DND-41 (cell line): ENCODE data around the gene DIDO1.

ENCODE experiments used
- ATAC-seq: fragments of 200-7000 bp; cut with Tn5 transposase; 3 replicates; pipeline ENCODE4 v1.9.1; 2021; ENCODE audit warnings: low read depth; ENCODE audit not compliant: insufficient read depth
- DNase-seq: peaks from one replicate; pipeline ENCODE4 v3.0.0-alpha.2; 2020
- H2AFZ ChIP-seq: 2 replicates; pipeline ENCODE4 v1.6.0; 2012; ENCODE audit warnings: low read depth, low read length
- H3K27ac ChIP-seq: 2 replicates; pipeline ENCODE4 v1.5.1; 2012; ENCODE audit warnings: low read length, inconsistent platforms
- H3K27me3 ChIP-seq: fragments of 200-600 bp; sonication (generic); 2 replicates; pipeline ENCODE4 v1.6.0; 2012; ENCODE audit warnings: low read length, mild to moderate bottlenecking, inconsistent platforms; ENCODE audit not compliant: insufficient read depth, poor library complexity
- H3K36me3 ChIP-seq: 2 replicates; pipeline ENCODE4 v1.5.1; 2012; ENCODE audit warnings: low read length, inconsistent platforms; ENCODE audit not compliant: insufficient read depth
- H3K4me1 ChIP-seq: 2 replicates; pipeline ENCODE4 v1.5.1; 2012; ENCODE audit warnings: mild to moderate bottlenecking, low read length; ENCODE audit not compliant: insufficient read depth
- H3K4me2 ChIP-seq: 2 replicates; pipeline ENCODE4 v1.6.0; 2012; ENCODE audit warnings: mild to moderate bottlenecking, moderate library complexity, low read length, inconsistent platforms; ENCODE audit not compliant: insufficient read depth
- H3K4me3 ChIP-seq, 2 experiments: fragments of 200-600 bp in 1 of 2; shearing (Covaris generic) in 1 of 2; 2 replicates each; pipeline ENCODE4 v1.5.1; 2012 to 2016; ENCODE audit warnings: inconsistent platforms in 2 of 2, low read length in 2 of 2, mild to moderate bottlenecking in 2 of 2, low read depth in 1 of 2, moderate library complexity in 1 of 2
- H3K79me2 ChIP-seq: 2 replicates; pipeline ENCODE4 v1.6.0; 2012; ENCODE audit warnings: low read length, inconsistent platforms; ENCODE audit not compliant: insufficient read depth
- H3K9ac ChIP-seq: 2 replicates; pipeline ENCODE4 v1.6.0; 2012; ENCODE audit warnings: low read depth, mild to moderate bottlenecking, inconsistent platforms, low read length, moderate library complexity
- H3K9me3 ChIP-seq: 2 replicates; pipeline ENCODE4 v1.5.1; 2012; ENCODE audit warnings: low read length, moderate library complexity, mild to moderate bottlenecking, inconsistent platforms; ENCODE audit not compliant: insufficient read depth, severe bottlenecking
- H4K20me1 ChIP-seq: 2 replicates; pipeline ENCODE4 v1.6.0; 2012; ENCODE audit warnings: low read length; ENCODE audit not compliant: insufficient read depth
- EZH2 ChIP-seq: IDR thresholded peaks from 3 replicates; pipeline ENCODE4 v1.6.1; 2012; ENCODE audit warnings: borderline replicate concordance, low read depth, mild to moderate bottlenecking, moderate library complexity, low read length, inconsistent platforms; ENCODE audit not compliant: severe bottlenecking
- TF ChIP-seq, protein P1 (sequence below): IDR thresholded peaks from 2 replicates; pipeline ENCODE4 v1.5.1; 2012; ENCODE audit warnings: borderline replicate concordance, low read length, moderate library complexity, mild to moderate bottlenecking; ENCODE audit not compliant: poor library complexity, severe bottlenecking; ENCODE audit errors: extremely low read depth

Gene DIDO1

DNA sequence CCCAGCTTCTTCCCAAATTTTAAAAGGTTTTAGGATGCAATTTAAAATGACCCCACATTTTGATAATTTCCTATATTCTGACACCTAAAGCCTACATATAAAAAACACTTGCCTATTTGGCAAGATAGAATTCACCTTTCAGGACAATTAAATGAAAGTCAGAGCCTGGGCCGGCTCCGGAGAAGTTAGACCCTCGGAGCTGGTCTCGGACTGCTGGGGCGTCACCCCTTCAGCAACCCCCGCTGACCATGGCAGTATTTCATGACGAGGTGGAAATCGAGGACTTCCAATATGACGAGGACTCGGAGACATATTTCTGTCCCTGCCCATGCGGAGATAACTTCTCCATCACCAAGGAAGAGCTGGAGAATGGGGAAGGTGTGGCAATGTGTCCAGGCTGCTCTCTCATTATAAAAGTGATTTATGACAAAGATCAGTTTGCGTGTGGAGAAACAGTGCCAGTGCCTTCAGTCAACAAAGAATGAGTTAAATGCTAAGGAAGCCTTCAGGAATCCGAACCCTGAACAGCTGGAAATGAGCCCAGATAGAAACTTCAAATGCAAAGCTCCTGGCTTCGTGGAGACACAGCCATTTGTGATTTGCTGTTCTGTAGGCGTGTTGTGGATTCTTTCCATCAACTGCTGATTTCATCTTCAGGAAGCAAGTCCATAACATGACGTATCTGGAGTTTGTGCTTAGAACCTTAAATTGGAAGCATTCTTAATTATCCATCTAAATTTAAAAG, 80.7 kb downstream of the DIDO1 start:
- no peak for ATAC-seq
- no peak overlapping the region for H3K4me2 ChIP-seq
- H3K4me1 ChIP-seq, result no peaks in the 10 kb centered on the region
- H4K20me1 ChIP-seq, result peaks cover 7% of the 10 kb centered on the region; the same call in 1 of the 2 replicates
- no peak for DNase-seq
- TF ChIP-seq EZH2, result no peak
- TF ChIP-seq, protein P1, sequence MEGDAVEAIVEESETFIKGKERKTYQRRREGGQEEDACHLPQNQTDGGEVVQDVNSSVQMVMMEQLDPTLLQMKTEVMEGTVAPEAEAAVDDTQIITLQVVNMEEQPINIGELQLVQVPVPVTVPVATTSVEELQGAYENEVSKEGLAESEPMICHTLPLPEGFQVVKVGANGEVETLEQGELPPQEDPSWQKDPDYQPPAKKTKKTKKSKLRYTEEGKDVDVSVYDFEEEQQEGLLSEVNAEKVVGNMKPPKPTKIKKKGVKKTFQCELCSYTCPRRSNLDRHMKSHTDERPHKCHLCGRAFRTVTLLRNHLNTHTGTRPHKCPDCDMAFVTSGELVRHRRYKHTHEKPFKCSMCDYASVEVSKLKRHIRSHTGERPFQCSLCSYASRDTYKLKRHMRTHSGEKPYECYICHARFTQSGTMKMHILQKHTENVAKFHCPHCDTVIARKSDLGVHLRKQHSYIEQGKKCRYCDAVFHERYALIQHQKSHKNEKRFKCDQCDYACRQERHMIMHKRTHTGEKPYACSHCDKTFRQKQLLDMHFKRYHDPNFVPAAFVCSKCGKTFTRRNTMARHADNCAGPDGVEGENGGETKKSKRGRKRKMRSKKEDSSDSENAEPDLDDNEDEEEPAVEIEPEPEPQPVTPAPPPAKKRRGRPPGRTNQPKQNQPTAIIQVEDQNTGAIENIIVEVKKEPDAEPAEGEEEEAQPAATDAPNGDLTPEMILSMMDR, result no peak
- no peaks in the 10 kb centered on the region for H3K9me3 ChIP-seq
- no peak overlapping the region for H2AFZ ChIP-seq
- no peak overlapping the region for H3K27ac ChIP-seq
- peaks cover 46% of the 10 kb centered on the region for H3K36me3 ChIP-seq
- peaks cover under 1% of the 10 kb centered on the region; the same call in 1 of the 2 replicates for H3K79me2 ChIP-seq
- H3K9ac ChIP-seq, result no peak overlapping the region
- H3K27me3 ChIP-seq, result no peaks in the 10 kb centered on the region
- H3K4me3 ChIP-seq, result no peak overlapping the region

GRCh38 chr20:62844182-62844581, 82.1 kb downstream of the DIDO1 start:
- H3K4me3 ChIP-seq, result no peak overlapping the region
- no peak overlapping the region for H3K9ac ChIP-seq

DNA sequence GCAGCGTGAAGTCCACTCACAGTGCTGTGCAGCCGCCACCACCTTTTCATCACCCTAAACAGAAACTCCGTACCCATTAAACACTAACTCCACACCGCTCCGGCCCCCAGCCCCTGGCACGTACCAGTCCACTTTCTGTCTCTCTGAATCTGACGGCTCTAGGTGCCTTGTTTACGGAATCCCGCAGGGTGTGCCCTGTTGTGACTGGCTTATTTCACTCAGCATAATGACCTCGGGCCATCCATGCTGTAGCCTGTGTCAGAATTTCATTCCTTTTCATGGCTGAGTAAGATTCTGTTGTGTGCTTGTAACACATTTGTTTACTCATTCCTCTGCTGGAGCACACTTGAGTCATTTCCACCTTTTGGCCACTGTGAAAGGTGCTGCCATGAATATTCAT, 82.6 kb downstream of the DIDO1 start:
- no peaks in the 10 kb centered on the region for H3K4me1 ChIP-seq
- H3K79me2 ChIP-seq, result no peaks in the 10 kb centered on the region
- H3K36me3 ChIP-seq, result peaks cover 39% of the 10 kb centered on the region
- TF ChIP-seq, protein P1, result no peak
- no peak for TF ChIP-seq EZH2
- H3K4me3 ChIP-seq, result no peak overlapping the region
- no peak overlapping the region for H3K9ac ChIP-seq
- no peak for ATAC-seq
- no peak overlapping the region for H3K27ac ChIP-seq
- H4K20me1 ChIP-seq, result 0 out of 2 replicates have a peak, but pooled peaks cover 2% of the 10 kb centered on the region
- no peaks in the 10 kb centered on the region for H3K9me3 ChIP-seq
- no peak for DNase-seq
- H2AFZ ChIP-seq, result no peak overlapping the region
- H3K4me2 ChIP-seq, result no peak overlapping the region
- H3K27me3 ChIP-seq, result no peaks in the 10 kb centered on the region

More at GRCh38 chr20:62844182-62844581, 82.1 kb downstream of the DIDO1 start:
- peaks cover 39% of the 10 kb centered on the region for H3K36me3 ChIP-seq
- H4K20me1 ChIP-seq, result 0 out of 2 replicates have a peak, but pooled peaks cover 2% of the 10 kb centered on the region
- no peaks in the 10 kb centered on the region for H3K79me2 ChIP-seq
- H3K4me1 ChIP-seq, result no peaks in the 10 kb centered on the region
- no peaks in the 10 kb centered on the region for H3K9me3 ChIP-seq
- no peak overlapping the region for H3K27ac ChIP-seq
- DNase-seq (no peak), ATAC-seq (no peak)
- no peaks in the 10 kb centered on the region for H3K27me3 ChIP-seq
- H3K4me2 ChIP-seq, result no peak overlapping the region
- H2AFZ ChIP-seq, result no peak overlapping the region
- TF ChIP-seq, protein P1, result no peak
- no peak for TF ChIP-seq EZH2
